Choroid plexus epithelial cell (primary cell): ENCODE results near the gene SNAP25.

Experiments used
- DNase-seq: peaks from one replicate; pipeline ENCODE4 v3.0.0-alpha.2; 2010; ENCODE audit warnings: low read depth
- H3K4me3 ChIP-seq: 2 replicates; pipeline ENCODE4 v1.5.1; 2011; ENCODE audit warnings: low read depth, mild to moderate bottlenecking, control low read depth, low read length, moderate library complexity
- TF ChIP-seq, protein P1 (sequence below): conservative IDR thresholded peaks from 2 replicates; pipeline ENCODE4 v1.5.1; 2011; ENCODE audit warnings: low read depth, mild to moderate bottlenecking, control low read depth, inconsistent platforms, low read length, moderate library complexity

SNAP25 gene

DNA sequence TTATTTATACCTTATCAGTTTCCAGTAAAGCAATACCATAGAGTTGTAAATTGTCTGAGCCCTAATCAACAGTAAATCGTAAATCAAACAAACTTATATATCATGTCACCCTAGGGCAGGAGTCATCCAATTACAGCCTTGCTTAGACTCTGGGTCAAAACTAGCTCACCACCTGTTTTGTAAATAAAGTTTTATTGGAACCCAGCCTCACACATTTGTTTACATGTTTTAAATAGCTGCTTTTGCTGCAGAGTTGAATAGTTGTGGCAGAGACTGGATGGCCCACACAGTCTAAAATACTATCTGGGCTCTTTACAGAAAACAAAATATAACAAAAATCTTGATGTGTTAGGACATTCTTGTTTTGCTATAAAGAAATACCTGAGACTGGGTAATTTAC is 121.0 kb downstream of the SNAP25 start:
- no peak overlapping the region for H3K4me3 ChIP-seq
- DNase-seq: no peak
- TF ChIP-seq, protein P1, sequence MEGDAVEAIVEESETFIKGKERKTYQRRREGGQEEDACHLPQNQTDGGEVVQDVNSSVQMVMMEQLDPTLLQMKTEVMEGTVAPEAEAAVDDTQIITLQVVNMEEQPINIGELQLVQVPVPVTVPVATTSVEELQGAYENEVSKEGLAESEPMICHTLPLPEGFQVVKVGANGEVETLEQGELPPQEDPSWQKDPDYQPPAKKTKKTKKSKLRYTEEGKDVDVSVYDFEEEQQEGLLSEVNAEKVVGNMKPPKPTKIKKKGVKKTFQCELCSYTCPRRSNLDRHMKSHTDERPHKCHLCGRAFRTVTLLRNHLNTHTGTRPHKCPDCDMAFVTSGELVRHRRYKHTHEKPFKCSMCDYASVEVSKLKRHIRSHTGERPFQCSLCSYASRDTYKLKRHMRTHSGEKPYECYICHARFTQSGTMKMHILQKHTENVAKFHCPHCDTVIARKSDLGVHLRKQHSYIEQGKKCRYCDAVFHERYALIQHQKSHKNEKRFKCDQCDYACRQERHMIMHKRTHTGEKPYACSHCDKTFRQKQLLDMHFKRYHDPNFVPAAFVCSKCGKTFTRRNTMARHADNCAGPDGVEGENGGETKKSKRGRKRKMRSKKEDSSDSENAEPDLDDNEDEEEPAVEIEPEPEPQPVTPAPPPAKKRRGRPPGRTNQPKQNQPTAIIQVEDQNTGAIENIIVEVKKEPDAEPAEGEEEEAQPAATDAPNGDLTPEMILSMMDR: no peak

DNA sequence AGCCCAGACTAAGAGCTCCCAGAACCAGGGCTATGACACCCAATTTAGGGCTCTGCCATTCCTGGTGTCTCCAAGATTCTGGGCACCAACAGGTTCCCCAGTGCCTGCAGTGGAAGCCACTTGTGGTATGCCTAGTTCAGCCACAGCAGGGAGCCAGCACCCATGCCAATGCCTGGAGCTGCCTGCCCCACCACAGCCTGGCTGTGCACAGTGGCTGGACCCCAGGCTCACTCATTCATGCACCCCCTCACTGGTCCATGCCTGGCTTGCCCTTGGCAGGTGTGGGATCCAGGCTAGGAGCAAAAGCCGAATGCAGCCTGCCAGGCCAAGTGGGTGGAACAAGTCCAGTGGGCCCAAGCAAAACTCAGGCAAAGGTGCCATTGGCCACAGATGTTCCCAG is 123.5 kb downstream of the SNAP25 start:
- no peak for DNase-seq
- H3K4me3 ChIP-seq: no peak overlapping the region
- TF ChIP-seq, protein P1: no peak

DNA sequence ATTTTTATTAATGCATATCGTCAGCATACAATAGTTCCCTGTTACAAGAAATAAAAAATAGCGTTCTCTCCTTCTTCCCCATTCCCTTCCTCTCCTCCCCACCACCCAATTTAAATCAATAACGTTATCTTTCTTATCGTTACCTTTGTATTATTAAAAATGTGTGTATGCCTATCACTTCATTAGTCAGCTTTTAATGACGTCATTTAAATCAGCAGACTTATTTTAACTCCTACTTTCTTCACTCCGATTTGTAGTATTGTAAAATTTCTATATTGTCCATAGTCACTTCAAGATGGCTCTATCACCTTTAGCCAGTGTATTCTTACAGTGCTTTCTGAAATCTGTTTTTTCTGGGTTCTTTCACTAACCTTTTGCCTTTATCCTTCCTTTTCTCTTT is 126.3 kb downstream of the SNAP25 start:
- TF ChIP-seq, protein P1: no peak
- no peak overlapping the region for H3K4me3 ChIP-seq
- no peak for DNase-seq

DNA sequence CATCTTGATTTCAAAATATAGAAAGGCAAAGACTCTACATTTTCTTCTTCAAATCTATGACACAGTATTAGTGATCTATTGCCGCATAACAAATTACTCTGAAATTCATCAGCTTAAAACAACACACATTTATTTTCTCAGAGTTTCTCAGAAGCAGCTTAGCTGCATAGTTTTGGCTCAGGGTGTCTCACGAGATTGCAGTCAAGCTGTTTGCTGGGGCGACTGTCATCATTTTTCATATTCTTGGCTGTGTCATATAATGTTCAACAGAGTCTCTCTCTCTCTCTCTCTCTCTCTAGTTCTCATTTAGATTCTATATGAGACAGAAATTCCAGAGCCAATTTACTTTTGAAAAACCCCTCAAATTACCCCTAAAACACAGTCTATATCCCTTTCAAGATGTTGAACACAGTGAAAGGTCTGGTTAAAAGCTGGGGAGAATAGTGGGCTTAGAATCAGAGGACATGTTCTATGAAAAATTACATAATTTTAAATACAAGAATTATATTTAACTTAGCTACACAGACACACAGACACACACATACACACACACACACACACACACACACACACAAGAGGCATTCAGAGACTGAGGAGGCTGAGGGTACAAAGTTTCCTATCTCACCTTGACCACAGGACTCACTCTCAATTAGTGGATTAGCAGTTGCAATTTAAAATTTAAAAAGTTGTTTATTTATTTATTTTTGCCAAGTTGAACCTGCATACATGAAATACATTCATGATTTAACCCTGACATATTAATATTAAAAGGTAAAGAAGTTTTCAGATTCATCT is 128.7 kb downstream of the SNAP25 start:
- no peak for DNase-seq
- TF ChIP-seq, protein P1: no peak
- H3K4me3 ChIP-seq: no peak overlapping the region

DNA sequence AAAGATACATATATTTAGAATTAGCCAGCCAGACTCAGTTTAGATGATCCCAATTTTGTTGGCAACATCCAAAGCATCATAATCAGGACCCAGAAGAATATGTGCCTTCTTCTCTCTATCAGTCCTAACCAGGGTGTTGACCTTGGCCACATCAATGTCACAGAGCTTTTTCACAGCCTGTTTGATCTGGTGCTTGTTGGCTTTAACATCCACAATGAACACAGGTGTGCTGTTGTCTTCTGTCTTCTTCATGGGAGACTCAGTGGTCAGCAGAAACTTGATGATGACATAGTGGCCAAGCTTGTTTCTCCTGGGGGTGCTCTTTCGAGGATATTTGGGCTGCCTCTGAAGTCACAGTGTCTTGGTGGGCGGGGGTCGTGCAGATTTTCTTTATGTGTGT is 130.5 kb downstream of the SNAP25 start:
- TF ChIP-seq, protein P1: no peak
- no peak for DNase-seq
- no peak overlapping the region for H3K4me3 ChIP-seq

DNA sequence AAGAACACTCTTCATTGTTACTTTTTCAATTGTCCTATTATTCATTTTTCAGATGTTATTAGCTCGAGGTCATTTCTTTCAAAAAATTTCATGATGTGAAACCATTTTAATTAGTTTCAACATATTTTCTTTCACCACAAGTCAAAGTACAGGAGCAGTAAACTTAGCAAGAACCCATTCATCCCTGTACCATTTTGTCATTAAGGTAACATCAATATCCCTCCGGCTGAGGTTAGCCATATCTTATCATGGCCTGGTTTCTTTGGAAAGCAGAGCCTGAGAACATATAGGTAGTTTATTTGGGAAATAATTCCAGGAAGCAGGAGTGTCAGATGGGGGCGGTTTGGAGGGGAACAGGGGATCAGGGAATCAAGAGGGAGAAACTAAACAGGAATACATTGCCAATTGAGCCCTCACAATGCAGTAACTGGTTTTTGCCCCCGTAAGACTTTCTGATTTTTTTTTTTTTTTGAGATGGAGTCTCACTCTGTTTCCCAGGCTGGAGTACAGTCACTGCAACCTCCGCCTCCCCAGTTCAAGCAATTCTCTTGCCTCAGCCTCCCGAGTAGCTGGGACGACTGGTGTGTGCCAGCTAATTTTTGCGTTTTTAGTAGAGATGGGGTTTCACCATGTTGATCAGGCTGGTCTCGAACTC is 131.7 kb downstream of the SNAP25 start:
- no peak for DNase-seq
- TF ChIP-seq, protein P1: no peak

More for the DNA sequence above, 131.7 kb downstream of the SNAP25 start:
- no peak overlapping the region for H3K4me3 ChIP-seq
